ENCODE results near the gene FAM117B. TPM values are rescaled to one million over a fixed set of nuclear protein-coding genes. Genes with fewer than 3 reads are reported as not detected.
A peak's percentile ranks its signal among the peaks of the same experiment; 100 is the strongest.

Gene FAM117B
- total and polyA plus RNA-seq, 2 donors = 4.5 to 16.5 TPM

- no peak overlapping the region for H3K27ac ChIP-seq (ENCODE audit: low read depth)
- H3K4me1 ChIP-seq (ENCODE audit: insufficient read depth) = no peaks in the 10 kb centered on the region
- WGBS = 84% methylated on average over 3 of the region's 3 CpGs
- no peak overlapping the region for H3K4me3 ChIP-seq (ENCODE audit: low read depth, low read length)
- no peaks in the 10 kb centered on the region for H3K36me3 ChIP-seq (ENCODE audit: insufficient read depth)
- no peak for DNase-seq (ENCODE audit: extremely low spot score)
Observed at GRCh38 chr2:202764991-202765390, 130.2 kb downstream of the FAM117B start.

- 71% methylated on average over 5 of the region's 5 CpGs for WGBS
- H3K36me3 ChIP-seq (ENCODE audit: insufficient read depth) = no peaks in the 10 kb centered on the region
- DNase-seq (ENCODE audit: extremely low spot score) = peak; percentile 10
- H3K4me1 ChIP-seq (ENCODE audit: insufficient read depth) = no peaks in the 10 kb centered on the region
- H3K27ac ChIP-seq (ENCODE audit: low read depth) = no peak overlapping the region
- H3K4me3 ChIP-seq (ENCODE audit: low read depth, low read length) = no peak overlapping the region
Observed at GRCh38 chr2:202765436-202765835, 130.7 kb downstream of the FAM117B start.

DNA sequence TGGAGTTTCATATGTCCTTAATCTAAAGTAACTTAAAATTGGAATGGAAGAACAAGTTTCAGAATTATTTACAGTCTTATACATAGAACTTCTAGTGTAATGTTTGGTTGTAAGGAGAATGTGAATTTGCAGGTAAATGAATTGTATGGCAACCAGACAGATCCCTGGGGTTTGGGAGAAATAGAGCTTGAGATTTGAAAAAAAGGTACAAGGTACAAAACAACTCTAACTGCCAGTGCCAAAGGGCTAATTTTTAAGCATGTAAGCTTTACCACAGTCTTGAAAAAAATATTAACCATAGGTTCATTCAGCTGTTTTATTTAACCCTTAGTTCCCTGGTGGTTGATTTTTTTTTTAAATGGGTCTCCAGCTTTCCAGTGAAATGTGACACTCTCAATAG is 133.5 kb downstream of the FAM117B start:
- no peak overlapping the region for H3K4me3 ChIP-seq (ENCODE audit: low read depth, low read length)
- DNase-seq (ENCODE audit: extremely low spot score) = no peak

GRCh38 chr2:202769201-202769600 is 134.4 kb downstream of the FAM117B start:
- DNase-seq (ENCODE audit: extremely low spot score) = no peak
- no peak overlapping the region for H3K27ac ChIP-seq (ENCODE audit: low read depth)
- no peaks in the 10 kb centered on the region for H3K4me1 ChIP-seq (ENCODE audit: insufficient read depth)
- no peak overlapping the region for H3K4me3 ChIP-seq (ENCODE audit: low read depth, low read length)
- H3K36me3 ChIP-seq (ENCODE audit: insufficient read depth) = peaks cover 3% of the 10 kb centered on the region

More for the DNA sequence above, 133.5 kb downstream of the FAM117B start:
- Histone ChIP-seq H3K4me1 (ENCODE audit: insufficient read depth) (no peaks in the 10 kb centered on the region), H3K36me3 (ENCODE audit: insufficient read depth) (no peaks in the 10 kb centered on the region), H3K27ac (ENCODE audit: low read depth) (no peak overlapping the region)

- H3K36me3 ChIP-seq (ENCODE audit: insufficient read depth) = peaks cover 7% of the 10 kb centered on the region
- no peak overlapping the region for H3K27ac ChIP-seq (ENCODE audit: low read depth)
- H3K4me1 ChIP-seq (ENCODE audit: insufficient read depth) = no peaks in the 10 kb centered on the region
- DNase-seq (ENCODE audit: extremely low spot score) = no peak
- WGBS = 53% methylated on average over 1 of the region's 1 CpG
- H3K4me3 ChIP-seq (ENCODE audit: low read depth, low read length) = no peak overlapping the region
Observed at GRCh38 chr2:202771336-202771735, 136.6 kb downstream of the FAM117B start.

DNA sequence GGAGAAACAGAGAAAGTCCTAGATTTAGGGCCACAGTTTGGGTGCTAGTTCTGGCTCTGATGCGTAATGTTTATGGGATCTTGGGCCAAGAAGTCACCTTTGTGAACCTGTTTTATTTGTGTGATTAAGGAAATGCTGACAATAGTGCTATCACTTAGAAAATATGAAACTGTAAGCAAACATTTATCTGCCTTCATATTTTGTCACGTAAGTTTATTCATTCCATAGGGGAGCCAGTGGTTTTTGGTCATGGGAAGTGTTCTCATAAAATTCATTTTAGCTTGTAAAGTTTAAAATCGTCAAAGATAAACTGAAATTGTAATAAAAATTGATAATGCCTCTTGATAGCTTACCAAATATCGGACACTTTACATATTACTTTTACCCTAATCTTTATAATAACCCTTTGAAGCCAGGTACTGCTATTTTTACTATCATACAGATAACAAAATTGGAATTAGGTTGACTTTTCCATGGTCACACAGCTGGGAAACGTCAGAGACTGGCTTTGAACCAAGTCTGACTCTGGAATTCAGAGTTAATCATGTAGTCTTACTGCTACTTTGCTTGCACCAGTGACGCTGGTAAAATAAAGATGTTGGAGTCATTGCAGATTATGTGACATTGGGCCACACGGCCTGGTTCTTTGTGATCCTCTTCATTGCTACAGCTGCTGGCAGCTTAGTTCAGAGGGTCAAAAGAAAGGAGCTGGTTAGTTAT is 137.1 kb downstream of the FAM117B start:
- no peak for DNase-seq (ENCODE audit: extremely low spot score)
- H3K4me1 ChIP-seq (ENCODE audit: insufficient read depth) = no peaks in the 10 kb centered on the region
- 37% methylated on average over 7 of the region's 7 CpGs for WGBS

GRCh38 chr2:202773301-202773973 is 138.7 kb downstream of the FAM117B start:
- Histone ChIP-seq H3K36me3 (ENCODE audit: insufficient read depth) (peaks cover 7% of the 10 kb centered on the region), H3K4me3 (ENCODE audit: low read depth, low read length) (no peak overlapping the region), H3K27ac (ENCODE audit: low read depth) (no peak overlapping the region), H3K4me1 (ENCODE audit: insufficient read depth) (no peaks in the 10 kb centered on the region)
- 63% methylated on average over 6 of the region's 6 CpGs for WGBS
- no peak for DNase-seq (ENCODE audit: extremely low spot score)

More for the DNA sequence above, 137.1 kb downstream of the FAM117B start:
- Histone ChIP-seq H3K4me3 (ENCODE audit: low read depth, low read length) (no peak overlapping the region), H3K36me3 (ENCODE audit: insufficient read depth) (peaks cover 7% of the 10 kb centered on the region), H3K27ac (ENCODE audit: low read depth) (no peak overlapping the region)

GRCh38 chr2:202774104-202774503 is 139.3 kb downstream of the FAM117B start:
- no peak overlapping the region for H3K27ac ChIP-seq (ENCODE audit: low read depth)
- peaks cover 7% of the 10 kb centered on the region for H3K36me3 ChIP-seq (ENCODE audit: insufficient read depth)
- no peaks in the 10 kb centered on the region for H3K4me1 ChIP-seq (ENCODE audit: insufficient read depth)
- H3K4me3 ChIP-seq (ENCODE audit: low read depth, low read length) = no peak overlapping the region
- DNase-seq (ENCODE audit: extremely low spot score) = no peak
- 90% methylated on average over 37 of the region's 37 CpGs for WGBS

- Histone ChIP-seq H3K4me1 (ENCODE audit: insufficient read depth) (no peaks in the 10 kb centered on the region), H3K36me3 (ENCODE audit: insufficient read depth) (peaks cover 7% of the 10 kb centered on the region), H3K27ac (ENCODE audit: low read depth) (no peak overlapping the region), H3K4me3 (ENCODE audit: low read depth, low read length) (no peak overlapping the region)
- 86% methylated on average over 2 of the region's 2 CpGs for WGBS
- no peak for DNase-seq (ENCODE audit: extremely low spot score)
Observed at GRCh38 chr2:202778217-202778616, 143.4 kb downstream of the FAM117B start.

DNA sequence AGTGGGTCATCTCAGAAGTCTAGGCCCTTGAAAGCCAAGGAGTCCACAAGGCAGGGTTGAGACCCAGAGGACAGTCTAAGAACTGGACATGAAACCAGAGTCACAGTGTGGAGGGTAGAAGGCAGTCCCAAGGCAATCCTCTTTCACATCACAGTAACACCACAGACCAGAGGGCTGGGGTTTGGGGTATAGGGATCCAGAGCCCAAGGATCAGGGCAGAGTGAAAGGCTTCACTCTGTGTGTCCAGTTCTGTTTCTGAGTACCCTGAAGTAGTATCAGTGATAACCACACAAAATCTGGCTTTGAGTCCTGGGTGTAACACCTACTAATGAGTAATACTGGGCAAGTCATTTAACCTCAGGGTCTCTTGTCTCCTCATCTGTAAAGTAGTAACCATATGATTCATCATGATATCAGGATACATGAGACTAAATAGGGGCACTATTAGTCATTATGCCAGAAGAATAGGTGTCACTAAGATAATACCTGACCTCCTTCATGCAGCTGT is 145.8 kb downstream of the FAM117B start:
- no peaks in the 10 kb centered on the region for H3K4me1 ChIP-seq (ENCODE audit: insufficient read depth)
- DNase-seq (ENCODE audit: extremely low spot score) = no peak
- H3K27ac ChIP-seq (ENCODE audit: low read depth) = no peak overlapping the region
- no peaks in the 10 kb centered on the region for H3K36me3 ChIP-seq (ENCODE audit: insufficient read depth)
- no peak overlapping the region for H3K4me3 ChIP-seq (ENCODE audit: low read depth, low read length)

DNA sequence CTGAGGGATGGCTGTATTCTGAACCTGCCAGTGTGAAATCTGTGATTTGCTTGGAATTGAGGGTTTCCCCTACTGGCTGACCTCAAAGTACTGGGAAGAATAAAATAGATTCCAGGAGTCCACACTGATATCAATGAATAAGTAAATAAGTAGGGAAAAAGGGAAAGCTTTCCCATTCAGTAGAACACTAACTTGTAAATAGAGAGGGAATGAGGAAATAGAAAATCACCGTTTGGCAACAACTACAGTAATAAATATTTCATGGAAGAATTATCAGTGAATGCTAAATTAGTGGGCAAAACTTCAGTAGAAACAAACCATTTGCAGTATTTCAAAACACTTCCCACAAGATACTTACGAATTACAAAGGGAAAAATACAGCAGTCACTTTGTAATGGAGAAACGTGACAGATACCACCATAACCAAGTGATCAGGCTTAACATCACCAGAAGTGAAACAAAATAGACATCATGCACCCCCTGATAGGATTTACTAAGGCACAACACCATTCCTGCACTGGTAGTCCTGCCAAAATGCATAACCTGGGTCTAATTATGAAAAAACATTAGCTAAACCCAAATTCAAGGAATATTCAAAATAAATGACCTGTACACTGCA is 148.3 kb downstream of the FAM117B start:
- WGBS = 53% methylated on average over 3 of the region's 3 CpGs
- no peak for DNase-seq (ENCODE audit: extremely low spot score)
- H3K36me3 ChIP-seq (ENCODE audit: insufficient read depth) = no peaks in the 10 kb centered on the region
- no peaks in the 10 kb centered on the region for H3K4me1 ChIP-seq (ENCODE audit: insufficient read depth)
- H3K4me3 ChIP-seq (ENCODE audit: low read depth, low read length) = no peak overlapping the region
- H3K27ac ChIP-seq (ENCODE audit: low read depth) = no peak overlapping the region

DNA sequence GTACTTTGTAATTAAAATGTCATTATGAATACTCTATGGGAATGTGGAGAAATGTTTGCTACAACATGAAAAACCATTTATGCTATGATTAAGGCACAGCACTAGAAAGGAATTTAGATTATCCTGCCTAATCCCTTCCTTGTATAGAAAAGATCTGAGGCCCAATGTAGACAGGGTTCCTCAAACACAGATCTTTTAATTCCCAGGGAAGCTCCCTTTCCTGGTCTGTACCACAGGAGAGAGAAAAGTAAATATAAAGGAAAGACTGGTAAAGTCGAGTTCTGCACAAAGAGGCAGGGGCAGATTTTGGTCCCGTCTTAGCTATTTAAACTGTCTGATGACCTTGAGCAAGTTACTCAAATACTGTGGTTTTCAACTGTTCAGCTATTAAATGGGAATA is 152.1 kb downstream of the FAM117B start:
- no peak overlapping the region for H3K27ac ChIP-seq (ENCODE audit: low read depth)

DNA sequence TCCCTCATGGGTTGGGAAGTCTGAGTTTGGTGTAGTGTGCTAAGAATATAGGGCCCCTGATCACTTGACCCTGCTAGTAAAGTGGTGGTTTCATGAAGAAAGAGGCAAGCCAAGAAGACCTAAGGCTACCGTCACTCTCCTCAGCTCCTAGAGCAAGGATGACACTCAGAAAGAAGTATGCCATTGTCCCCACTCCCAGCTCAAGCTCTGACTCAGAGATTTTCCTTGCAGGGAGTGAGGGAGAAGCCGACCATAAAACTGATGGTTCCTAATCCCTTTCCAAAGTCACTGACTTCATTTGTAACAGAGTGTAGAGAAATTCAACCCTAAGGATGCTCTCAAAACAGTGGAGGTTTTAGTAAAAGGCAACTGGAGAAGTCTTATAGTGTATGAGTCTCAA is 155.9 kb downstream of the FAM117B start:
- Histone ChIP-seq H3K36me3 (ENCODE audit: insufficient read depth) (no peaks in the 10 kb centered on the region), H3K4me1 (ENCODE audit: insufficient read depth) (no peaks in the 10 kb centered on the region), H3K27ac (ENCODE audit: low read depth) (no peak overlapping the region), H3K4me3 (ENCODE audit: low read depth, low read length) (no peak overlapping the region)
- no peak for DNase-seq (ENCODE audit: extremely low spot score)
- 84% methylated on average over 2 of the region's 2 CpGs for WGBS

More for the DNA sequence above, 152.1 kb downstream of the FAM117B start:
- no peak overlapping the region for H3K4me3 ChIP-seq (ENCODE audit: low read depth, low read length)
- no peaks in the 10 kb centered on the region for H3K36me3 ChIP-seq (ENCODE audit: insufficient read depth)
- WGBS = 36% methylated on average over 2 of the region's 2 CpGs
- H3K4me1 ChIP-seq (ENCODE audit: insufficient read depth) = no peaks in the 10 kb centered on the region
- DNase-seq (ENCODE audit: extremely low spot score) = no peak

- Histone ChIP-seq H3K4me1 (ENCODE audit: insufficient read depth) (no peaks in the 10 kb centered on the region), H3K4me3 (ENCODE audit: low read depth, low read length) (no peak overlapping the region), H3K36me3 (ENCODE audit: insufficient read depth) (no peaks in the 10 kb centered on the region), H3K27ac (ENCODE audit: low read depth) (no peak overlapping the region)
- no peak for DNase-seq (ENCODE audit: extremely low spot score)
Observed at GRCh38 chr2:202797944-202798343, 163.2 kb downstream of the FAM117B start.

Data from urinary bladder (tissue), 4 donors.